K562 (cell line): Measurements from ENCODE around the gene TMCC2. TPM values are rescaled to one million over a fixed set of nuclear protein-coding genes. Genes with fewer than 3 reads are reported as not detected.

Experiments
- ATAC-seq: fragments of 200-7000 bp; cut with Tn5 transposase; 3 replicates; pipeline ENCODE4 v1.9.1; 2020; ENCODE audit warnings: moderate library complexity
- BruUV-seq: library from RNA; stranded (reverse); fragments of 400-500 nt; replicated peaks from 2 replicates; lab custom pipeline; 2021; lab: Mats Ljungman, UMichigan
- CTCF ChIA-PET: fragments of 300-600 bp; formaldehyde crosslinking; extraction: SDS; loops from one replicate; lab custom pipeline; 2021; ENCODE audit warnings: low intra/inter-chr PET ratio; lab: Yijun Ruan, JAX
- POLR2A ChIA-PET: fragments of 300-600, 350-650 bp; sonication (Branson Sonifier 250); formaldehyde crosslinking; extraction: SDS; loops from one replicate; lab custom pipeline; 2021; ENCODE audit warnings: antibody characterized with exemption, inconsistent platforms; lab: Yijun Ruan, JAX
- DNase-seq, 4 experiments: peaks; one replicate each; pipeline versions ENCODE4 v3.0.0 to v3.0.0-alpha.2; 2011 to 2018; ENCODE audit warnings: low spot score in 3 of 4, mixed read lengths in 3 of 4; ENCODE audit errors: extremely low read depth in 1 of 4
- FAIRE-seq: peaks from 2 replicates; lab custom pipeline; 2011; peaks lifted over from hg19 to GRCh38; lab: Jason Lieb, UNC
- H2AFZ ChIP-seq: 2 replicates; pipeline ENCODE4 v1.6.0; 2011; ENCODE audit warnings: low read depth, low read length, control low read depth, inconsistent platforms
- H3K27ac ChIP-seq: fragments of 200-600 bp; 3 replicates; pipeline ENCODE4 v1.8.0; 2011; ENCODE audit warnings: low read depth, mild to moderate bottlenecking, control low read depth, inconsistent platforms, low read length, moderate library complexity, mixed read lengths; ENCODE audit errors: extremely low read depth
- H3K27me3 ChIP-seq, 2 experiments: fragments of 300-600 bp in 1 of 2; 2 replicates in 1 of 2; 3 replicates in 1 of 2; pipeline versions ENCODE4 v1.6.0 to v1.8.0; 2011; ENCODE audit warnings: inconsistent platforms in 2 of 2, low read length in 2 of 2, mild to moderate bottlenecking in 1 of 2, mixed read lengths in 1 of 2, moderate library complexity in 1 of 2; ENCODE audit not compliant: control insufficient read depth in 2 of 2, insufficient read depth in 2 of 2
- H3K36me3 ChIP-seq: fragments of 300-600 bp; 3 replicates; pipeline ENCODE4 v1.8.0; 2011; ENCODE audit warnings: mild to moderate bottlenecking, low read length, inconsistent platforms; ENCODE audit not compliant: control insufficient read depth, insufficient read depth
- H3K4me1 ChIP-seq, 2 experiments: fragments of 200-600 bp in 1 of 2; replicated peaks in 1 of 2; 2 replicates in 1 of 2; 3 replicates in 1 of 2; pipeline versions ENCODE4 v1.5.1 to v1.8.0; 2011; ENCODE audit warnings: inconsistent platforms in 2 of 2, low read length in 2 of 2, mild to moderate bottlenecking in 1 of 2, mixed read lengths in 1 of 2, moderate library complexity in 1 of 2; ENCODE audit not compliant: control insufficient read depth in 2 of 2, insufficient read depth in 2 of 2
- H3K4me2 ChIP-seq: 2 replicates; pipeline ENCODE4 v1.6.1; 2011; ENCODE audit warnings: low read length, control low read depth, inconsistent platforms, mixed read lengths; ENCODE audit not compliant: insufficient read depth
- H3K4me3 ChIP-seq: fragments of 200-600 bp; sonication (generic), shearing (Covaris generic); 2 replicates; pipeline ENCODE4 v1.5.1; 2016; ENCODE audit warnings: control low read depth, inconsistent platforms
- H3K79me2 ChIP-seq: fragments of 200-600 bp; 3 replicates; pipeline ENCODE4 v1.8.0; 2011; ENCODE audit warnings: low read length, inconsistent platforms; ENCODE audit not compliant: control insufficient read depth, insufficient read depth
- H3K9ac ChIP-seq, 2 experiments: 2 replicates each; pipeline versions ENCODE4 v1.6.0 to v1.6.1; 2011; ENCODE audit warnings: low read depth in 2 of 2, low read length in 2 of 2, control low read depth in 1 of 2, inconsistent platforms in 1 of 2, mild to moderate bottlenecking in 1 of 2, mixed read lengths in 1 of 2; ENCODE audit not compliant: insufficient read depth in 1 of 2
- H3K9me1 ChIP-seq: one replicate; pipeline ENCODE4 v1.6.0; 2011; ENCODE audit warnings: inconsistent platforms, mild to moderate bottlenecking, low read length, moderate library complexity; ENCODE audit not compliant: control insufficient read depth, insufficient read depth
- H3K9me3 ChIP-seq: replicated peaks from 2 replicates; pipeline ENCODE4 v1.5.1; 2011; ENCODE audit warnings: low read depth, low read length, inconsistent platforms; ENCODE audit not compliant: control insufficient read depth, insufficient read depth
- H4K20me1 ChIP-seq: replicated peaks from 2 replicates; pipeline ENCODE4 v1.6.1; 2011; ENCODE audit warnings: low read length, inconsistent platforms, mixed read lengths; ENCODE audit not compliant: control insufficient read depth, insufficient read depth
- CTBP1 ChIP-seq: fragments of 450-650 bp; IDR thresholded peaks from 2 replicates; pipeline ENCODE4 v1.6.1; 2016; ENCODE audit warnings: borderline replicate concordance
- E2F3 ChIP-seq: fragments of 250-450 bp; sonication (Bioruptor Pico); IDR thresholded peaks from 2 replicates; pipeline ENCODE4 v1.4.0; 2020; ENCODE audit warnings: mild to moderate bottlenecking
- EP400 ChIP-seq: fragments of 450-650 bp; IDR thresholded peaks from 2 replicates; pipeline ENCODE4 v1.6.1; 2017; ENCODE audit warnings: antibody characterized with exemption, mild to moderate bottlenecking, moderate library complexity
- NFATC3 ChIP-seq: fragments of 450-650 bp; IDR thresholded peaks from 2 replicates; pipeline ENCODE4 v1.6.1; 2017; ENCODE audit warnings: mild to moderate bottlenecking
- THRAP3 ChIP-seq: fragments of 450-650 bp; IDR thresholded peaks from 2 replicates; pipeline ENCODE4 v1.6.1; 2016; ENCODE audit warnings: mild to moderate bottlenecking, inconsistent platforms, borderline replicate concordance
- ZFX ChIP-seq: sonication (generic); formaldehyde crosslinking; IDR thresholded peaks from 2 replicates; pipeline ENCODE4 v1.8.0; 2022; ENCODE audit warnings: mild to moderate bottlenecking, missing genetic modification reagents, moderate library complexity
- ZNF316 ChIP-seq: fragments of 450-650 bp; IDR thresholded peaks from 2 replicates; pipeline ENCODE4 v1.6.1; 2016
- ZNF586 ChIP-seq: fragments of 450-650 bp; formaldehyde crosslinking; conservative IDR thresholded peaks from 2 replicates; pipeline ENCODE4 v1.4.0; 2020; ENCODE audit warnings: mild to moderate bottlenecking, moderate library complexity
- ZNF717 ChIP-seq: fragments of 250-450 bp; sonication (Bioruptor Pico); IDR thresholded peaks from 2 replicates; pipeline ENCODE4 v1.5.0; 2021
- whole genome bisulfite sequencing: fragments of 100-300 bp; shearing (Covaris generic); methylation state at CpG from one replicate; pipeline ENCODE4 v1.1.6; 2016; ENCODE audit warnings: low coverage, mixed read lengths; ENCODE audit not compliant: insufficient coverage; ENCODE audit errors: missing lambda C conversion rate; 5-methylcytosine and 5-hydroxymethylcytosine counted together
- in situ Hi-C: fragments of 300-500 bp; cut with MboI; formaldehyde crosslinking; loops from 4 replicates; pipeline ENCODE4 v1.15.0; 2018; ENCODE audit warnings: inconsistent platforms, mixed read lengths
- intact Hi-C: fragments of 100-400 bp; cut with micrococcal nuclease; formaldehyde crosslinking; loops from 2 replicates; pipeline ENCODE4 v1.14.2; 2022
- polyA plus RNA-seq, 8 experiments: library from polyadenylated mRNA; depleted of rRNA in 4 of 8; stranded (reverse) in 5 of 8; unstranded in 3 of 8; fragments of >200 nt; fragmentation: Nextera tagmentation in 2 of 8; fragmentation: Illumina TruSeq in 1 of 8; extraction: Ambion mirVana in 2 of 8; extraction: Trizol in 1 of 8; gene quantifications; 2 replicates each; pipeline versions ENCODE4 v1.2.1 to v1.2.3, GENCODE V29; 2011 to 2014; ENCODE audit warnings: inconsistent platforms in 1 of 8, missing spikeins in 1 of 8
- total RNA-seq, 7 experiments: library from RNA; depleted of rRNA in 6 of 7; stranded (reverse); fragments of >200 nt in 6 of 7; fragmentation: Illumina TruSeq in 2 of 7; extraction: Trizol in 2 of 7; gene quantifications; 2 replicates each; pipeline versions ENCODE4 v1.2.1 to v1.2.3, GENCODE V29; 2011 to 2021; ENCODE audit warnings: low replicate concordance in 1 of 7
- TF ChIP-seq, protein P1 (sequence below): sonication (generic); formaldehyde crosslinking; IDR thresholded peaks from 2 replicates; pipeline ENCODE4 v1.4.0; 2020; ENCODE audit warnings: mild to moderate bottlenecking, missing genetic modification reagents
- TF ChIP-seq, protein P2 (sequence below): fragments of 450-650 bp; IDR thresholded peaks from 2 replicates; pipeline ENCODE4 v1.6.1; 2016; ENCODE audit warnings: borderline replicate concordance
- TF ChIP-seq, protein P3 (sequence below), 2 experiments: fragments of 450-650 bp; conservative IDR thresholded peaks; 2 replicates each; pipeline ENCODE4 v1.6.1; 2017; ENCODE audit warnings: mild to moderate bottlenecking in 2 of 2, moderate library complexity in 2 of 2

The TMCC2 gene
- total and polyA plus RNA-seq, 9 of the 15 experiments (the other 6 are each of a cell fraction or from before 2014, with no cell fraction given): 0.06 to 1.8 (median 0.98) TPM

DNA sequence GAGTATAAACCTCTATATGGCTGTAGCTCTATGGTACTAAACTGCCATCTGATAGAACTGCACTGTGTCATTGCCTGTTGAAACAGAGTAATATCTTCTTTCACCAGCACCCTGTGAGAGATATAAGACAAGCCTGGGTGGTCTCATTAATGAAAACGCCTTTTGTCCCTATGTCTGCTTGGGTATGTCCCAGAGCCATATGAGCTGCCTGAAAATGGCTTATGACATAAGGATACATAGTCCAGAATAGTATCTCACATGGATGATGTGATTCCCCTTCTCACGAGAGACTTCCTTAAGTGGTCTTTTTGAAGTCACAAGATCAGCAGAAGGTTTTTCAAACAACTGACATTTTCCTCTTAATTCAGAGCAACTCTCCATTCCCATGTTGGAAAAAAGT is 7.3 kb upstream of the TMCC2 start:
- WGBS: 29% methylated on average over 2 of the region's 2 CpGs
- Histone ChIP-seq H3K9me1 (no peaks in the 10 kb centered on the region), H3K4me3 (no peak overlapping the region), H3K27ac (no peak overlapping the region), H3K4me1 (no peaks in the 10 kb centered on the region), H3K9ac (no peak overlapping the region), H3K27me3 (peaks cover 0 to 3% of the 10 kb centered on the region in 2 experiments; a peak in 1 of 5 replicates), H3K9me3 (no peaks in the 10 kb centered on the region), H3K79me2 (no peaks in the 10 kb centered on the region), H4K20me1 (no peaks in the 10 kb centered on the region), H3K4me2 (no peak overlapping the region), H3K36me3 (no peaks in the 10 kb centered on the region), H2AFZ (no peak overlapping the region)
- no peak for TF ChIP-seq EP400
- ATAC-seq (peak; percentile 41), FAIRE-seq (no peak), DNase-seq (no peak)
- BruUV-seq: no TSS peak
- ChIA-PET CTCF (no interaction called here), POLR2A (interaction anchor here (0.6 to 1.0 kb wide), 4 partner anchors 8 to 180 kb away, joined by 3 to 5 read pairs (median 3); no protein-coding TSS in a partner anchor)
- in situ Hi-C loops: no loop called here
- intact Hi-C loops: no loop called here

GRCh38 chr1:205224736-205225135 is 3.0 kb upstream of the TMCC2 start:
- DNase-seq (no peak), ATAC-seq (no peak), FAIRE-seq (no peak)
- H3K79me2 ChIP-seq: no peaks in the 10 kb centered on the region
- CTCF ChIA-PET: interaction anchor here (0.6 kb wide), 1 partner anchor 362 kb away, joined by 3 read pairs; no protein-coding TSS in a partner anchor
- H3K4me2 ChIP-seq: no peak overlapping the region
- peaks cover 3 to 13% of the 10 kb centered on the region in 2 experiments; a peak in 4 of 5 replicates for H3K27me3 ChIP-seq
- POLR2A ChIA-PET: interaction anchor here (0.6 to 0.8 kb wide), 2 partner anchors 11 to 19 kb away, joined by 3 read pairs; no protein-coding TSS in a partner anchor
- no peaks in the 10 kb centered on the region for H3K9me1 ChIP-seq
- no peak overlapping the region for H2AFZ ChIP-seq
- no peaks in the 10 kb centered on the region for H3K9me3 ChIP-seq
- H3K4me3 ChIP-seq: no peak overlapping the region
- H3K27ac ChIP-seq: no peak overlapping the region
- no TSS peak for BruUV-seq
- no peaks in the 10 kb centered on the region for H3K36me3 ChIP-seq
- in situ Hi-C loops: no loop called here
- intact Hi-C loops: no loop called here
- peaks cover 15 to 20% of the 10 kb centered on the region in 2 experiments for H3K4me1 ChIP-seq
- no peak overlapping the region for H3K9ac ChIP-seq
- no peaks in the 10 kb centered on the region for H4K20me1 ChIP-seq
- TF ChIP-seq E2F3 (CRISPR knock-in tag) (no peak), ZNF316 (no peak), ZNF586 (no peak), ZNF717 (no peak), CTBP1 (no peak), NFATC3 (no peak), THRAP3 (no peak), ZFX (CRISPR knock-in tag) (no peak)
- TF ChIP-seq, protein P1, sequence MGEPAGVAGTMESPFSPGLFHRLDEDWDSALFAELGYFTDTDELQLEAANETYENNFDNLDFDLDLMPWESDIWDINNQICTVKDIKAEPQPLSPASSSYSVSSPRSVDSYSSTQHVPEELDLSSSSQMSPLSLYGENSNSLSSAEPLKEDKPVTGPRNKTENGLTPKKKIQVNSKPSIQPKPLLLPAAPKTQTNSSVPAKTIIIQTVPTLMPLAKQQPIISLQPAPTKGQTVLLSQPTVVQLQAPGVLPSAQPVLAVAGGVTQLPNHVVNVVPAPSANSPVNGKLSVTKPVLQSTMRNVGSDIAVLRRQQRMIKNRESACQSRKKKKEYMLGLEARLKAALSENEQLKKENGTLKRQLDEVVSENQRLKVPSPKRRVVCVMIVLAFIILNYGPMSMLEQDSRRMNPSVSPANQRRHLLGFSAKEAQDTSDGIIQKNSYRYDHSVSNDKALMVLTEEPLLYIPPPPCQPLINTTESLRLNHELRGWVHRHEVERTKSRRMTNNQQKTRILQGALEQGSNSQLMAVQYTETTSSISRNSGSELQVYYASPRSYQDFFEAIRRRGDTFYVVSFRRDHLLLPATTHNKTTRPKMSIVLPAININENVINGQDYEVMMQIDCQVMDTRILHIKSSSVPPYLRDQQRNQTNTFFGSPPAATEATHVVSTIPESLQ: no peak
- TF ChIP-seq, protein P2, sequence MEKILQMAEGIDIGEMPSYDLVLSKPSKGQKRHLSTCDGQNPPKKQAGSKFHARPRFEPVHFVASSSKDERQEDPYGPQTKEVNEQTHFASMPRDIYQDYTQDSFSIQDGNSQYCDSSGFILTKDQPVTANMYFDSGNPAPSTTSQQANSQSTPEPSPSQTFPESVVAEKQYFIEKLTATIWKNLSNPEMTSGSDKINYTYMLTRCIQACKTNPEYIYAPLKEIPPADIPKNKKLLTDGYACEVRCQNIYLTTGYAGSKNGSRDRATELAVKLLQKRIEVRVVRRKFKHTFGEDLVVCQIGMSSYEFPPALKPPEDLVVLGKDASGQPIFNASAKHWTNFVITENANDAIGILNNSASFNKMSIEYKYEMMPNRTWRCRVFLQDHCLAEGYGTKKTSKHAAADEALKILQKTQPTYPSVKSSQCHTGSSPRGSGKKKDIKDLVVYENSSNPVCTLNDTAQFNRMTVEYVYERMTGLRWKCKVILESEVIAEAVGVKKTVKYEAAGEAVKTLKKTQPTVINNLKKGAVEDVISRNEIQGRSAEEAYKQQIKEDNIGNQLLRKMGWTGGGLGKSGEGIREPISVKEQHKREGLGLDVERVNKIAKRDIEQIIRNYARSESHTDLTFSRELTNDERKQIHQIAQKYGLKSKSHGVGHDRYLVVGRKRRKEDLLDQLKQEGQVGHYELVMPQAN: no peak
- TF ChIP-seq, protein P3, sequence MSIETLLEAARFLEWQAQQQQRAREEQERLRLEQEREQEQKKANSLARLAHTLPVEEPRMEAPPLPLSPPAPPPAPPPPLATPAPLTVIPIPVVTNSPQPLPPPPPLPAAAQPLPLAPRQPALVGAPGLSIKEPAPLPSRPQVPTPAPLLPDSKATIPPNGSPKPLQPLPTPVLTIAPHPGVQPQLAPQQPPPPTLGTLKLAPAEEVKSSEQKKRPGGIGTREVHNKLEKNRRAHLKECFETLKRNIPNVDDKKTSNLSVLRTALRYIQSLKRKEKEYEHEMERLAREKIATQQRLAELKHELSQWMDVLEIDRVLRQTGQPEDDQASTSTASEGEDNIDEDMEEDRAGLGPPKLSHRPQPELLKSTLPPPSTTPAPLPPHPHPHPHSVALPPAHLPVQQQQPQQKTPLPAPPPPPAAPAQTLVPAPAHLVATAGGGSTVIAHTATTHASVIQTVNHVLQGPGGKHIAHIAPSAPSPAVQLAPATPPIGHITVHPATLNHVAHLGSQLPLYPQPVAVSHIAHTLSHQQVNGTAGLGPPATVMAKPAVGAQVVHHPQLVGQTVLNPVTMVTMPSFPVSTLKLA (conservative IDR thresholded peaks at IDR 0.05): no peak
